Lower leg skin (tissue), 4 donors: Measurements from ENCODE around the gene PSMG2. TPM values are rescaled to one million over a fixed set of nuclear protein-coding genes. Genes with fewer than 3 reads are reported as not detected.
"Not testable (repeated sequence)": the region's sequence is repeated elsewhere in the genome, so short reads cannot be mapped to it uniquely, and the experiment has no call there.

Experiments used
- DNase-seq, 2 donors: peaks; one replicate each; pipeline ENCODE4 v3.0.0-alpha.2; 2019; ENCODE audit warnings: low spot score in 2 of 2
- H3K4me3 ChIP-seq: fragments of 200-600 bp; sonication (generic); 2 replicates; pipeline ENCODE4 v1.5.1; 2017; ENCODE audit warnings: mild to moderate bottlenecking, low read depth; ENCODE audit not compliant: poor library complexity, severe bottlenecking
- CTCF ChIP-seq, 3 donors: fragments of 450-650 bp; IDR thresholded peaks; one replicate each; pipeline ENCODE4 v1.5.1; 2016; ENCODE audit warnings: antibody characterized with exemption in 3 of 3, mild to moderate bottlenecking in 3 of 3, moderate library complexity in 2 of 3
- POLR2A ChIP-seq, 2 donors: fragments of 450-650 bp; IDR thresholded peaks; one replicate each; pipeline ENCODE4 v1.6.1; 2016 to 2017; ENCODE audit warnings: antibody characterized with exemption in 2 of 2, mild to moderate bottlenecking in 1 of 2, moderate library complexity in 1 of 2
- WGBS, 2 donors: methylation state at CpG; one replicate each; pipeline ENCODE4 v1.1.5; 2018; 5-methylcytosine and 5-hydroxymethylcytosine counted together
- intact Hi-C: fragments of 100-400 bp; cut with DNase I; formaldehyde crosslinking; loops from one replicate; pipeline ENCODE4 v1.15.0; 2023; ENCODE audit warnings: low total_unique reads
- total RNA-seq, 4 donors: library from RNA; depleted of rRNA; stranded (reverse); fragments of >200 nt; gene quantifications; one replicate each; pipeline ENCODE4 v1.1.0, GENCODE V29; 2016

Gene PSMG2
- total RNA-seq, 4 donors from 2014 or later, result 60.9 to 80.3 (median 72.1) TPM

DNA sequence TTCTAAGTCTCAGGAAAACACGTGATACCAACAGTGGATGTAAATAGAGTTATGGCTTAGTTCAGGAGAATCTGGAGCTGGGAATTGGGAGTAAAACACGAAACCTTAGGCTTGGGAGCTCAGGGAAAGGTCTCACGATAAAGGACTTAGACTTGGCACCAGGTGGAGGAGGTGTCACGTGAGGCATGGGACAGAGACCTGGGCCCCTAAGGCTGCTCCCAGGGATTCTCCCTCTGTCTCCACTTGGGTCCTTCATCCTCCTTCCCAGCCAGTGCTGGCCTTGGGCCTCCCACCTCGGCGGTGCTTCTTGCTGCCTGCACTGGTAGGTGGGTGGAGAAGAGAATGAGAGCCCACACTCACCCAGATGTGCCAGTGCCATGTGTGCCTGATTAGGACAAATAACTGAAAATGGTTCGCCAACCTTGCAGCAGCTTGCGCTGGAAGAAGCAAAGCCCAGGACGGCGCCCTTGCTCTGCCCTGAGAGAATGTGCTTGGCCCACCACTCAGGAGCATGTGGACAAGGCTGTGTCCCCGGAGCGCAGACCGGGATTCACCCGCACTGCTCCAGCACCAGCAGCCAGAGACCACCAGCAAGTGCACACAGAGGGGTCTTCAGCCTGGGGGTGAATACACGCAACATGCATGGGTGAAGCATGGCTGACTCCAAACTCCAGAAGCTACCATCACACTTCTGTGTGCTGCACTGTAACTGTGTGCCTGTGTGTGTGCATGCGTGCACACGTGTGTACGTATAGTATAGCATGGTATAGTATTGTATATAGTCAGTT, 48.1 kb downstream of the PSMG2 start:
- DNase-seq, result peak in 1 of 2 donors; percentile 60
- 84 to 89% methylated on average over 13 to 18 of the region's 18 CpGs for WGBS, 2 donors
- H3K4me3 ChIP-seq, result no peak overlapping the region
- intact Hi-C loops, result no loop called here
- no peak for TF ChIP-seq POLR2A (IDR thresholded peaks at IDR 0.05)
- TF ChIP-seq CTCF (IDR thresholded peaks at IDR 0.05), result no peak

DNA sequence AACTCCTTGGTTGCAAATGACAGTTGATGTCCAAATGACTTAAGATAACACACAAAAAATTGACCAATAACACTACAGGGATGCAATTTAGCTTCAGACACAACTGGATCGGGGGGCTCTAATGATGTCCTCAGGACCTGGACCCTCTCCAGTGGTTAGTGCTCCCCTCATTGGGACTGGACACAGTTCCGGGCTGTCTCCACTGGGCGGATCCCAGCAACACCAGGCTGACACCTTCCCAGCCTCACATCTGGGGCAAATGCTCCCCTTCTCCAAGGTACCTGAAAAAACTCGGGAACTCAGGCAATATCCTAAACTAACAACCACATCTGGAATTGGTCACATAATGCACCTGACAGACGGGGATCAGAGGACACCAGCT, 48.7 kb downstream of the PSMG2 start:
- WGBS, 2 donors, result 72 to 91% methylated on average over 5 of the region's 5 CpGs
- DNase-seq, result peak in 1 of 2 donors; percentile 75
- TF ChIP-seq CTCF (IDR thresholded peaks at IDR 0.05) (no peak), POLR2A (IDR thresholded peaks at IDR 0.05) (no peak)
- intact Hi-C loops, result no loop called here
- no peak overlapping the region for H3K4me3 ChIP-seq

GRCh38 chr18:12751891-12752290, 49.0 kb downstream of the PSMG2 start:
- H3K4me3 ChIP-seq, result no peak overlapping the region
- intact Hi-C loops, result no loop called here
- WGBS, 2 donors, result 65 to 74% methylated on average over 4 of the region's 4 CpGs
- no peak for DNase-seq
- TF ChIP-seq CTCF (IDR thresholded peaks at IDR 0.05), result no peak
- no peak for TF ChIP-seq POLR2A (IDR thresholded peaks at IDR 0.05)

DNA sequence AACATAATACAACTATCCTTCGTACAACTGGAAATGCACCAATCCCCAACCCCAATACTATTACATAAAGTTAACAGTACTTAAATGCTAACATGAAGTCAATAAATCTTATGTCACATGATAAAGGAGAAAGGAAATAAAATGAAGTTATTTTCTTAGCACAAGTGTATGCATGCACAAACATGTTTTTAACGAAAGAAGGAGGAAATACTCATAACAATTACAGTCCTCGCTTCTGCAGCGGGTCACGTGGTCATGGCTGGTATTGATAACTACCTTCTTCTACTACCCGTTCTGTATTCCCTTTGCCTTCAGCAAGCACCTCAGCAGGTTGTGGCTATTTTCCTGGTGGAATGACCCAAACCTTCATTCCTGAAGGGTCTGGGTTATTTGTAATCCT, 51.7 kb downstream of the PSMG2 start:
- TF ChIP-seq POLR2A (IDR thresholded peaks at IDR 0.05) (no peak), CTCF (IDR thresholded peaks at IDR 0.05) (no peak)
- intact Hi-C loops, result no loop called here
- no peak overlapping the region for H3K4me3 ChIP-seq
- no peak for DNase-seq
- whole genome bisulfite sequencing, 2 donors, result 63 to 74% methylated on average over 6 of the region's 6 CpGs

- 91 to 94% methylated on average over 6 of the region's 6 CpGs for WGBS, 2 donors
- H3K4me3 ChIP-seq, result not testable (repeated sequence)
These were observed 52.8 kb downstream of the PSMG2 start for GRCh38 chr18:12755606-12756005.

DNA sequence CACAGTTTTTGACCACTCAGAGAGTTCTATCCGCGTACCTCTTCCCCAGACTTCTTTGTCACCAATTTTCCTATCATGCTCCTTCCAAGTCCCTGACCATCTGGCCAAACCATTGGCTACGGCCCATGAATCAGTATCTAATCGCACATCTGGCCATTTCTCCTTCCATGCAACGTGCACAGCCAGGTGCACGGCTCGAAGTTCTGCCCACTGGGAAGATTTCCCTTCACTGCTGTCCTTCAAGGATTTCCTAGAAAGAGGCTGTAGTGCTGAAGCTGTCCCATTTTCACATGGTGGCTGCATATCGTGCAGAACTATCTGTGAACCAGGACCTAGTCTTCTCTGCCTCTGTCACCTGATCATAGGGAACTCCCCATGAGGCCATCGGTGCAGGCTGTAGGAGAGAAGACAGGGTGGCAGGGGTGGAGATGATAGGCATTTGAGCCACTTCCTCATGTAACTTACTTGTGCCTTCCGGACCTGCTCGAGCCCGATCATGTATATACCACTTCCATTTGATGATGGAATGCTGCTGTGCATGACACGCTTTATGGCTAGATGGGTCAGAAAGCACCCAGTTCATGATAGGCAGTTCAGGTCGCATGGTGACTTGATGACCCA, 53.9 kb downstream of the PSMG2 start:
- WGBS, 2 donors, result 95 to 96% methylated on average over 14 of the region's 14 CpGs
- DNase-seq, intact Hi-C loops, H3K4me3 ChIP-seq: not testable (repeated sequence)

More at GRCh38 chr18:12755606-12756005, 52.8 kb downstream of the PSMG2 start:
- intact Hi-C loops, DNase-seq: not testable (repeated sequence)

GRCh38 chr18:12758566-12758965, 55.7 kb downstream of the PSMG2 start:
- intact Hi-C loops, H3K4me3 ChIP-seq, DNase-seq: not testable (repeated sequence)
- WGBS, 2 donors, result 77 to 94% methylated on average over 3 of the region's 3 CpGs
